B cell (primary cell): Measurements from ENCODE around the gene C5AR1. TPM values are rescaled to one million over a fixed set of nuclear protein-coding genes. Genes with fewer than 3 reads are reported as not detected.
"Not testable (repeated sequence)": the region's sequence is repeated elsewhere in the genome, so short reads cannot be mapped to it uniquely, and the experiment has no call there.

Experiments used
- ATAC-seq: fragments of 200-7000 bp; cut with Tn5 transposase; one replicate; pipeline ENCODE4 v1.10.0; 2021; ENCODE audit warnings: low read depth, mild to moderate bottlenecking, moderate number of reproducible peaks, moderate library complexity
- CTCF ChIA-PET: fragments of 350-600 bp; sonication (Branson Sonifier 250); formaldehyde crosslinking; loops from one replicate; lab custom pipeline; 2021; ENCODE audit warnings: antibody characterized with exemption, inconsistent platforms; lab: Charles Lee
- POLR2A ChIA-PET: fragments of 350-600 bp; sonication (Branson Sonifier 250); formaldehyde crosslinking; loops from one replicate; lab custom pipeline; 2021; ENCODE audit warnings: antibody characterized with exemption; lab: Charles Lee
- DNase-seq: peaks from one replicate; pipeline ENCODE4 v3.0.0; 2013
- H2AFZ ChIP-seq: 2 replicates; pipeline ENCODE4 v1.6.1; 2012; ENCODE audit warnings: mild to moderate bottlenecking, low read depth, low read length; ENCODE audit not compliant: insufficient read depth, poor library complexity, severe bottlenecking
- H3K27ac ChIP-seq, 2 donors: 1 replicate in 1 of 2; 2 replicates in 1 of 2; pipeline ENCODE4 v1.5.1; 2012 to 2013; ENCODE audit warnings: low read length in 2 of 2, mild to moderate bottlenecking in 2 of 2, moderate library complexity in 1 of 2
- H3K27me3 ChIP-seq, 4 experiments: fragments of 200-600 bp in 1 of 4; sonication (generic) in 1 of 4; replicated peaks in 1 of 4; 1 replicate in 2 of 4; 2 replicates in 2 of 4; pipeline versions ENCODE4 v1.6.1 to v1.7.0; 2013 to 2016; ENCODE audit warnings: low read length in 3 of 4, mild to moderate bottlenecking in 2 of 4, mixed read lengths in 1 of 4, moderate library complexity in 1 of 4; ENCODE audit not compliant: insufficient read depth in 4 of 4, control insufficient read depth in 3 of 4; ENCODE audit errors: control extremely low read depth in 1 of 4
- H3K36me3 ChIP-seq, 2 experiments: replicated peaks in 1 of 2; 1 replicate in 1 of 2; 2 replicates in 1 of 2; pipeline versions ENCODE4 v1.6.1 to v1.7.1; 2013; ENCODE audit warnings: low read length in 1 of 2; ENCODE audit not compliant: insufficient read depth in 2 of 2, control insufficient read depth in 1 of 2; ENCODE audit errors: control extremely low read depth in 1 of 2, extremely low read depth in 1 of 2
- H3K4me1 ChIP-seq, 2 donors: fragments of 200-600 bp in 1 of 2; sonication (generic) in 1 of 2; 1 replicate in 1 of 2; 2 replicates in 1 of 2; pipeline versions ENCODE4 v1.5.1 to v1.6.1; 2013 to 2017; ENCODE audit warnings: low read length in 2 of 2; ENCODE audit not compliant: control insufficient read depth in 2 of 2, insufficient read depth in 2 of 2
- H3K4me2 ChIP-seq: replicated peaks from 2 replicates; pipeline ENCODE3; 2012; ENCODE audit warnings: mild to moderate bottlenecking, low read depth, low read length; ENCODE audit not compliant: poor library complexity, severe bottlenecking
- H3K4me3 ChIP-seq, 5 experiments: fragments of 200-600 bp in 1 of 5; sonication (generic) in 1 of 5; 1 replicate in 3 of 5; 2 replicates in 2 of 5; pipeline versions ENCODE4 v1.5.1 to v1.7.0; 2011 to 2016; ENCODE audit warnings: low read length in 4 of 5, mild to moderate bottlenecking in 4 of 5, low read depth in 2 of 5, control low read depth in 1 of 5, moderate library complexity in 1 of 5; ENCODE audit not compliant: insufficient read depth in 1 of 5; ENCODE audit errors: control extremely low read depth in 1 of 5, extremely low read depth in 1 of 5
- H3K79me2 ChIP-seq: fragments of 200-600 bp; sonication (generic); one replicate; pipeline ENCODE4 v1.6.0; 2016; ENCODE audit warnings: low read length; ENCODE audit not compliant: control insufficient read depth, insufficient read depth
- H3K9ac ChIP-seq: fragments of 200-600 bp; sonication (generic); 2 replicates; pipeline ENCODE4 v1.6.1; 2017; ENCODE audit warnings: mild to moderate bottlenecking, low read length, moderate library complexity
- H3K9me3 ChIP-seq, 3 donors: one replicate each; pipeline versions ENCODE4 v1.6.1 to v1.7.1; 2013; ENCODE audit warnings: low read length in 2 of 3; ENCODE audit not compliant: control insufficient read depth in 2 of 3, insufficient read depth in 1 of 3; ENCODE audit errors: control extremely low read depth in 1 of 3
- H4K20me1 ChIP-seq: 2 replicates; pipeline ENCODE4 v1.6.0; 2012; ENCODE audit warnings: mild to moderate bottlenecking, low read length; ENCODE audit not compliant: insufficient read depth, control insufficient read depth, poor library complexity, severe bottlenecking
- H3K27ac Mint-ChIP-seq: one replicate; pipeline ENCODE4 v1.8.0; 2021; ENCODE audit warnings: mixed read lengths
- H3K27me3 Mint-ChIP-seq: one replicate; pipeline ENCODE4 v1.8.0; 2021; ENCODE audit warnings: mixed read lengths
- H3K4me1 Mint-ChIP-seq: one replicate; pipeline ENCODE4 v1.8.0; 2021; ENCODE audit warnings: mixed read lengths
- H3K4me3 Mint-ChIP-seq: one replicate; pipeline ENCODE4 v1.8.0; 2021; ENCODE audit warnings: mixed read lengths
- H3K9me3 Mint-ChIP-seq: one replicate; pipeline ENCODE4 v1.8.0; 2022; ENCODE audit warnings: mixed read lengths; ENCODE audit not compliant: insufficient read depth
- EZH2 ChIP-seq: IDR thresholded peaks from 2 replicates; pipeline ENCODE4 v1.6.1; 2012; ENCODE audit warnings: borderline replicate concordance, low read depth, mild to moderate bottlenecking, moderate library complexity, low read length; ENCODE audit not compliant: insufficient read depth, poor library complexity, severe bottlenecking
- WGBS: methylation state at CpG from one replicate; pipeline ENCODE4 v1.1.5; 2013; ENCODE audit warnings: missing lambda C conversion rate; ENCODE audit not compliant: insufficient coverage; 5-methylcytosine and 5-hydroxymethylcytosine counted together
- intact Hi-C: fragments of 100-400 bp; cut with micrococcal nuclease; formaldehyde crosslinking; loops from one replicate; pipeline ENCODE4 v1.10.0; 2022
- polyA plus RNA-seq: library from polyadenylated mRNA; depleted of rRNA; stranded (reverse); fragments of >200 nt; gene quantifications from 2 replicates; pipeline ENCODE4 v1.2.3, GENCODE V29; 2012
- total RNA-seq, 2 donors: library from RNA; stranded (reverse); fragments of 120-200 nt in 1 of 2; gene quantifications; 1 replicate in 1 of 2; 2 replicates in 1 of 2; pipeline versions ENCODE4 v1.2.3 to v1.2.4, GENCODE V29; 2013 to 2022
- TF ChIP-seq, protein P1 (sequence below): fragments of 200-600 bp; IDR thresholded peaks from one replicate; pipeline ENCODE4 v1.8.0; 2022; ENCODE audit warnings: antibody characterized with exemption, mild to moderate bottlenecking

The C5AR1 gene
- total and polyA plus RNA-seq, 2 donors (not counting 1 experiment from before 2014, with no cell fraction given) = 4.1 to 4.9 TPM

- Histone ChIP-seq H4K20me1 (peaks cover 13% of the 10 kb centered on the region), H3K36me3 (peaks cover 0 to 4% of the 10 kb centered on the region in 2 experiments), H3K27me3 (no peaks in the 10 kb centered on the region), H3K79me2 (no peaks in the 10 kb centered on the region), H3K27ac (no peak overlapping the region), H3K9ac (no peak overlapping the region), H3K9me3 (no peaks in the 10 kb centered on the region), H2AFZ (no peak overlapping the region), H3K4me3 (no peak overlapping the region), H3K4me2 (peak overlapping the region; percentile 100), H3K4me1 (peaks cover 12 to 22% of the 10 kb centered on the region in 2 donors)
- WGBS = 95% methylated on average over 11 of the region's 13 CpGs
- POLR2A ChIA-PET = interaction anchor here (0.6 to 0.7 kb wide), 2 partner anchors 10 to 68 kb away, joined by 6 read pairs; no protein-coding TSS in a partner anchor
- H3K27ac Mint-ChIP-seq = peak overlapping the region; percentile 68
- ATAC-seq (no peak), DNase-seq (no peak)
- no peaks in the 10 kb centered on the region for H3K27me3 Mint-ChIP-seq
- CTCF ChIA-PET = interaction anchor here (1.0 to 3.3 kb wide), 7 partner anchors 9 to 65 kb away, joined by 4 to 22 read pairs (median 12); partner anchors contain the start of gene CCDC9
- intact Hi-C loops = loop anchor here (2.0 to 10.0 kb wide), 4 partner anchors 49 to 329 kb away; partner anchors contain the start of genes BICRA, NAPA and ZC3H4
- TF ChIP-seq, protein P1, sequence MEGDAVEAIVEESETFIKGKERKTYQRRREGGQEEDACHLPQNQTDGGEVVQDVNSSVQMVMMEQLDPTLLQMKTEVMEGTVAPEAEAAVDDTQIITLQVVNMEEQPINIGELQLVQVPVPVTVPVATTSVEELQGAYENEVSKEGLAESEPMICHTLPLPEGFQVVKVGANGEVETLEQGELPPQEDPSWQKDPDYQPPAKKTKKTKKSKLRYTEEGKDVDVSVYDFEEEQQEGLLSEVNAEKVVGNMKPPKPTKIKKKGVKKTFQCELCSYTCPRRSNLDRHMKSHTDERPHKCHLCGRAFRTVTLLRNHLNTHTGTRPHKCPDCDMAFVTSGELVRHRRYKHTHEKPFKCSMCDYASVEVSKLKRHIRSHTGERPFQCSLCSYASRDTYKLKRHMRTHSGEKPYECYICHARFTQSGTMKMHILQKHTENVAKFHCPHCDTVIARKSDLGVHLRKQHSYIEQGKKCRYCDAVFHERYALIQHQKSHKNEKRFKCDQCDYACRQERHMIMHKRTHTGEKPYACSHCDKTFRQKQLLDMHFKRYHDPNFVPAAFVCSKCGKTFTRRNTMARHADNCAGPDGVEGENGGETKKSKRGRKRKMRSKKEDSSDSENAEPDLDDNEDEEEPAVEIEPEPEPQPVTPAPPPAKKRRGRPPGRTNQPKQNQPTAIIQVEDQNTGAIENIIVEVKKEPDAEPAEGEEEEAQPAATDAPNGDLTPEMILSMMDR = no peak
- TF ChIP-seq EZH2 = no peak
- H3K9me3 Mint-ChIP-seq = no peaks in the 10 kb centered on the region
- peaks cover 22% of the 10 kb centered on the region for H3K4me1 Mint-ChIP-seq
- H3K4me3 Mint-ChIP-seq = peak overlapping the region; percentile 75
These were observed 33.7 kb upstream of the C5AR1 start for GRCh38 chr19:47275791-47276461.

DNA sequence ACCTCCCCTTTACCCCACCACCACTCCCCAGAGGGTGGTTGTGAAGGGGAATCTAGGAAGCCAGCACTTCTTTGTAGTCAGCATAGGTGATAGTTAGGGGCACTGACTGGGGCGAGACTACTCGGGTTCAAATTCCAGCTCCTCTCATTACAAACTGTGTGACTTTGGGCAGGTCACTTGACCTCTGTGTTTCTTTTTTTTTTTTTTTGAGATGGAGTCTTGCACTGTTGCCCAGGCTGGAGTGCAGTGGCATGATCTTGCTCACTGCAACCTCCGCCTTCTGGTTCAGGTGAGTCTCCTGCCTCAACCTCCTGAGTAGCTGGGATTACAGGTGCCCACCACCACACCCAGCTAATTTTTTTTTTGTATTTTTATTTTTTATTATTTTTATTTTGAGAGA lies 33.1 kb upstream of the C5AR1 start:
- not testable (repeated sequence) for H2AFZ ChIP-seq, H3K27me3 ChIP-seq, ATAC-seq, H3K79me2 ChIP-seq, H3K4me3 ChIP-seq, H3K27ac ChIP-seq, H3K27ac Mint-ChIP-seq, H3K9me3 ChIP-seq, H3K36me3 ChIP-seq, H3K4me2 ChIP-seq, H3K9me3 Mint-ChIP-seq, DNase-seq, H3K27me3 Mint-ChIP-seq, H3K9ac ChIP-seq
- intact Hi-C loops = loop anchor here (10.0 kb wide), 1 partner anchor 328 kb away; the partner anchor contains the start of gene BICRA
- ChIA-PET POLR2A (interaction anchor here (0.7 kb wide), 2 partner anchors 68 to 73 kb away, joined by 3 to 6 read pairs; no protein-coding TSS in a partner anchor), CTCF (interaction anchor here (0.7 to 3.3 kb wide), 4 partner anchors 9 to 69 kb away, joined by 3 to 22 read pairs (median 6); partner anchors contain the start of gene CCDC9)
- Histone ChIP-seq H3K4me1 (peaks cover 12 to 22% of the 10 kb centered on the region in 2 donors), H4K20me1 (peaks cover 13% of the 10 kb centered on the region)
- WGBS = no CpG with 5 or more reads among the region's 3 CpGs
- H3K4me3 Mint-ChIP-seq = peak overlapping the region; percentile 75
- H3K4me1 Mint-ChIP-seq = peaks cover 22% of the 10 kb centered on the region
